Hematopoietic multipotent progenitor cell treated with erythropoietin and hydrocortisone succinate and interleukin-3 and kit ligand, for 4 days (in vitro differentiated cells): Measurements from ENCODE around the gene CDK12.
"Not testable (repeated sequence)": the region's sequence is repeated elsewhere in the genome, so short reads cannot be mapped to it uniquely, and the experiment has no call there.

Experiments
- DNase-seq: peaks from one replicate; pipeline ENCODE4 v3.0.0-alpha.2; 2015

CDK12 gene

GRCh38 chr17:39507511-39507910 is 46.2 kb downstream of the CDK12 start:
- no peak for DNase-seq

- DNase-seq: no peak
Measured at GRCh38 chr17:39508987-39509386, 47.7 kb downstream of the CDK12 start.

- no peak for DNase-seq
Measured at GRCh38 chr17:39513309-39513708, 52.0 kb downstream of the CDK12 start.

DNA sequence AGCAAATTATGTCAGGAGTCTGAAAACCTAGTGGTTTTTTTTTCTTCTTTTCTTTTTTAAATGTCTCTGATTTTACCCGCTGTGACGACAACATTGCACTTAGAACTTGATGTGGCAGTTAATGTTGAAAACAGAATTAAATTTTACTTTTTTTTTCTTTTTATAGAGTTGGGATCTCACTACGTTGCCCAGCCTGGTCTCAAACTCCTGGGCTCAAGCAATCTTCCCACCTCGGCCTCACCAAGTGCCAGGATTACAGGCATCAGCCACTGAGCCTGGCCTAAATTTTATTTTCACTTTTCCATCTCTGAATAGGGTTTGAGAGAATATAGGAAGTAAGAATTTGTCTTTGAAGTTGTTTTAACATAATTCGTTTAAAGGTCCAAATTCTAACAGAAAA is 52.6 kb downstream of the CDK12 start:
- DNase-seq: no peak

DNA sequence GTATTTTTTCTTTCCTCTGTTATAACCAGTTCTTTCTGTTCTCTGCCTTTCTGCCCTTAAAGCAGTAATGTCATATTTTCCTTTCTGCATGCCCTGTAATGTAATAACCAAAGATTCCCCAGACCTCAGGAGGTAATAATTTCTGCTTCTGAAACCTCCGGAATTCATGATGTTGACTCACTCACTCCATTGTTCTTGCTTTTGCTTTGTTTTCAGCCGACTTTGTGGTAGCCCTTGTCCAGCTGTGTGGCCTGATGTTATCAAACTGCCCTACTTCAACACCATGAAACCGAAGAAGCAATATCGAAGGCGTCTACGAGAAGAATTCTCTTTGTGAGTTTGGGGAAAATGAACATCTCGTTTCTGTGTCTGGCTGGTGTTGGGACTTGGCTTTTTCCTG is 55.9 kb downstream of the CDK12 start:
- DNase-seq: no peak

DNA sequence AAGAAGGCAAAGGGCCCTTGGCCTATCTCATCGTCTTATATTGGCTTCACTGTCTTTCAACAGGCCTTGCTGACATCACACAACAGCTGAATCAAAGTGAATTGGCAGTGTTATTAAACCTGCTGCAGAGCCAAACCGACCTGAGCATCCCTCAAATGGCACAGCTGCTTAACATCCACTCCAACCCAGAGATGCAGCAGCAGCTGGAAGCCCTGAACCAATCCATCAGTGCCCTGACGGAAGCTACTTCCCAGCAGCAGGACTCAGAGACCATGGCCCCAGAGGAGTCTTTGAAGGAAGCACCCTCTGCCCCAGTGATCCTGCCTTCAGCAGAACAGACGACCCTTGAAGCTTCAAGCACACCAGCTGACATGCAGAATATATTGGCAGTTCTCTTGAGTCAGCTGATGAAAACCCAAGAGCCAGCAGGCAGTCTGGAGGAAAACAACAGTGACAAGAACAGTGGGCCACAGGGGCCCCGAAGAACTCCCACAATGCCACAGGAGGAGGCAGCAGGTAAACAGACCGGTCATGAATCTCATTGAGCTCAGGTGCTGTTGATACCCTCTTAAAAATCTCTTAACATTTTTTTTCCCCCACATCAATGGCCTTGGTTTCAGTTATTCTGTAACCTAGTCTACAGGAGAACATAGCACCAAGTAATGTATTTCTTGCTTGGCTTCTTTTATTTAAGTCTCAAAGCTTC is 64.7 kb downstream of the CDK12 start:
- no peak for DNase-seq

DNA sequence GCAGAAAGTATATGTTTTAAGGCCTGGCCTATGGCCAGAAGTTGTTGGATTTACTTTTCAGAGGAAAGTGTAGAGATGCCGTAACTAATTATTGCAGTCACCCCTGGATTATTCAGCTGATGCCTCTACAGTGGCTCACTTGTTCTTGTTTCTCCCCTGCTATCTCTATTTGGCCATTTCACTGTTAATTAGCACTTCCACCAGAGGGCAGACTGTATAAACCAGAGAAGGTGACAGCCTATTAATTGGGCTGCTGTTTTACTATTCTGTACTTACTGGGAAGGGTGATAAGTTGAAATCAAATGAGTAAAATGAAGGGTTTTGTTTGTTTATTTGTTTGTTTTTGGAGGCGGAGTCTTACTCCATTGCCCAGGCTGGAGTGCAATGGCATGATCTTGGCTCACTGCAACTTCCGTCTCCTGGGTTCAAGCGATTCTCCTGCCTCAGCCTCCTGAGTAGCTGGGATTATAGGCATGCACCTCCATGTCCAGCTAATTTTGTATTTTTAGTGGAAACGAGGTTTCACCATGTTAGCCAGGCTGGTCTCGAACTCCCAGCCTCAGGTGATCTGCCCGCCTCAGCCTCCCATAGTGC is 66.0 kb downstream of the CDK12 start:
- peak; percentile 84 for DNase-seq

DNA sequence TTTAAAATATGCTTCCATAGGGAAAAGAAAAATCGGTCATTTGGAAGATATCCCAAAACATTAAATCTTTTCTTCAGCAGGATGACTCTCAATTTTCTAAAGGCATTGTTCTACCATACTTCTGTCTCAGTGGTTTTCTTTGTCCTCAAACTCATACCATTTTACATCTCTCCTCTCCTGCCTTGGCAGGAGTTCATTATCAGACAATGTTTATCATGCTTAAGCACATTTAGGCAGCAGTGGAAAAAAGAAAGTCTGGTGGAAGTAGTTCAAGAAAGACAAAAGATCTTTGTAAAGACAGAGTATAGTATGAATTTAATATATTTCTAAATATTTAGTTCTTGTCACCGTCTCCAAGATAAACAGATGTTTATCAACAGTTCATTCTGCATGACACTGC is 68.2 kb downstream of the CDK12 start:
- peak; percentile 90 for DNase-seq

GRCh38 chr17:39530513-39530912 is 69.2 kb downstream of the CDK12 start:
- DNase-seq: no peak

- no peak for DNase-seq
Measured at GRCh38 chr17:39531252-39531651, 70.0 kb downstream of the CDK12 start.

DNA sequence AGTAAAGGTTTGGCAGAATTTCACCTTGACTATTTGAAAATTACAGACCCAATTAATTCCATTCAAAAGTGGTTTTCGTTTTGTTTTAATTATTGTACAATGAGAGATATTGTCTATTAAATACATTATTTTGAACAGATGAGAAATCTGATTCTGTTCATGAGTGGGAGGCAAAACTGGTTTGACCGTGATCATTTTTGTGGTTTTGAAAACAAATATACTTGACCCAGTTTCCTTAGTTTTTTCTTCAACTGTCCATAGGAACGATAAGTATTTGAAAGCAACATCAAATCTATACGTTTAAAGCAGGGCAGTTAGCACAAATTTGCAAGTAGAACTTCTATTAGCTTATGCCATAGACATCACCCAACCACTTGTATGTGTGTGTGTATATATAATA is 72.6 kb downstream of the CDK12 start:
- DNase-seq: no peak

DNA sequence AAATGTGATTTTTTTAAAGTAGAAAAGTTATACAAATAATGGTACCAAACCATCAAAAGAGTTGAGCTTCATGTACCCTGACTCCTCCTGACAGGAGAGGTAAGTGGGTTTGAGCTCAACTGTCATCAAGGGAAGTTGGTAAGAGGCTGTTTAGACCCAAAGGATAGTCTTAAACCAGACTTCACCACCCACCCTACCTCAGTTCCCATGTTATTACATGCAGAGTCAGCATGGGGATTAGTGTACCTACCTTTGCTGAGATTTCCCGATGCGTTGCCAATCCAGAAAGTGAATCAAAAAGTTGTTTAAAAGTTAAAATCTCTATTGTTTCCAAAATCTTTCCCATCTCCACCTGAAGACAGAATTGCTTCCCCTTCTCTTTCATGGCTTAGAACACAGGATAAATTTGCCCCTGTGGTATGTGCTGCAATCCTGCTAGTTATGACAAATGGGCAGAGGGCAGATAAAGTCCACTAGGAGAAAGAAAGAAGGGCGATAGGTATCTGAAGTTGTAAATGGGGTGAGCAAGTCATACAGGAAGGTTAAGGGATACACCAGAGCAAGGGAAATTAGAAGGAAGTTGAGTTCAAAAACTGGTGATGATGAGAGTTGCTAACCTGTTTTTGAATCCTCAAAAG is 73.6 kb downstream of the CDK12 start:
- DNase-seq: no peak

- DNase-seq: peak; percentile 69
Measured at GRCh38 chr17:39536468-39536867, 75.2 kb downstream of the CDK12 start.

DNA sequence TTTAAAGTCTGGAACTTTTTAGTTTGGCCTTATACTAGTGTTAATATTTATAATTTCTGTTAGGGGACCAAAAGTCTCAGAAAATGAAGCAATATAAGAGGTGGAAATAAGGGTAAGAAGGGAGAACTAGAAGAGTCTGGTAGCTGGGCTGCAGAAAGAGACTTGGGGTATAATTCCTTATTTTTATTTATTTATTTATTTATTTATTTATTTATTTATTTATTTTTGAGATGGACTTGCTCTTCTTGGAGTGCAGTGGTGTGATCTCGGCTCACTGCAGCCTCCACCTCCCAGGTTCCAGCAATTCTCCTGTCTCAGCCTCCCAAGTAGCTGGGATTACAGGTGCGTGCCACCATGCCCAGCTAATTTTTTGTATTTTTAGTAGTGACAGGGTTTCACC is 76.1 kb downstream of the CDK12 start:
- DNase-seq: not testable (repeated sequence)

GRCh38 chr17:39538866-39539265 is 77.6 kb downstream of the CDK12 start:
- DNase-seq: peak; percentile 88

DNA sequence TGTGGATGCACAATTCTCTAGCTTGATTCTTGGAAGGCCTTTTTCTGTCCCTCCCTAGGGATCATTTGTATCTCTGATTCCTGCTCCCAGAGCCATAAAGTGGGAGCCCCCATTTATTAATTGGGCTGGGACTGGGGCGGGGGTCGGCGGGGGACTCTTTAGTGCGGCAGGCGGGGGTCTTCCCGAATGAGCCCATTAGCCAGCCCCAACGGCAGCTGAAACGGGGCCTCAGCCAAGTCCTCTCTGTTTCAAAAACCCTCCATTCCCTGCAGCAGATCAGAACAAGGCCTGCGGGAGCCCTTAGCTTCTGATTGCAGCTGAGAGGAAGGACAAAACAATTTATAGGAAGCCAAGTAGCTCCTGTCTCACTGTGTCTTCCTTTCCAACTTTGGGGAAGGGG is 79.3 kb downstream of the CDK12 start:
- DNase-seq: no peak

- DNase-seq: no peak
Measured at GRCh38 chr17:39541652-39542051, 80.4 kb downstream of the CDK12 start.

DNA sequence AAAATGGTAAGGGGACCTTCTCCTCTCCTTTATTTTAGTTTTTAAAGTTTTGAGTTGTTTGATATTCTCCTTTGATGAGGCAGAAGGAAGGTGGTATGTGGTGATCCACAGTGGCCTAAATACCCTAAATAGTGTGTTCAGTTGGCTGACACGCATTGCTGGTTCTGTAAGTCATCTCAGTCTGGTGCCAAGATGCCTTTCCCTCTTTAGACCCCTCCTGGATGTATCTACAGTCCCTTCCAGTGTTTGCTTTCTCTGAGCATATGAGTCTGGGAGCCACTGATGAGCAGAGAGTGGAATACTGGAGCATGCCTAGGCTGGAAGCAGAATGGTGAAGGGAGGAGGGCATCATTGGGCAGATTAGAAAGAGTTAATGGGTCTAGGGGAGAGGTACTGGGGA is 81.9 kb downstream of the CDK12 start:
- no peak for DNase-seq

DNA sequence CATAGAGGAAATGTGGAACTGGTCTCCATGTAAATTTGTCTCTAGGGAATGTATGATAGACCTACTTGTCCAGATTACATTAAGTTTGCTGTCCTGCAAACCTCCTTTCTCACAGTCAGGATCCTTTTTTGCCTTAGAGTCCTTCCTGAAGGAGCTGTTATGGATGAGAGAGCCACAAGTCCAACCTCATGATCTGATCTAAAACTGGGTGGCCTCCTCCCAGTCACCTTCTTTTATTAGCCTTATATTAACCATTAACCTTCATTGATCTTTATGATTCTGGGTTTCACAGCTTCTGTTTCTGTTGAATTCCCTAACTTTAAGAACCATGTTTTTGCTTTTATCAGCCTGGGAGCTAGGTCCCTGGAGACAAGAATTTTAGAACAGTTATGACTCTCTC is 82.4 kb downstream of the CDK12 start:
- no peak for DNase-seq

DNA sequence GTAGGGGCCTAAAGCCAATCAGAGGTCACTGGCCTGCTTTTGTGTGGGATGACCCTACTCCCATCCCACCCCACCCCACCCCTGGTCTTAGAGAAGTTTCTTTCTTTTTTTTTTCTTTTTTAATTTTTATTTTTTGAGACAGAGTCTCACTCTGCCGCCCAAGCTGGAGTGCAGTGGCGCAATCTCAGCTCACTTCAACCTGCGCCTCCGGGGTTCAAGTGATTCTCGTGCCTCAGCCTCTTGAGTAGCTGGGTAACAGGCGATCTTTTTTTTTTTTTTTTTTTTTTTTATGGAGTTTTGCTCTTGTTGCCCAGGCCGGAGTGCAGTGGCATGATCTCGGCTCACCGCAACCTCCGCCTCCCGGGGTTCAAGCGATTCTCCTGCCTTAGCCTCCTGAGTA is 83.1 kb downstream of the CDK12 start:
- not testable (repeated sequence) for DNase-seq

DNA sequence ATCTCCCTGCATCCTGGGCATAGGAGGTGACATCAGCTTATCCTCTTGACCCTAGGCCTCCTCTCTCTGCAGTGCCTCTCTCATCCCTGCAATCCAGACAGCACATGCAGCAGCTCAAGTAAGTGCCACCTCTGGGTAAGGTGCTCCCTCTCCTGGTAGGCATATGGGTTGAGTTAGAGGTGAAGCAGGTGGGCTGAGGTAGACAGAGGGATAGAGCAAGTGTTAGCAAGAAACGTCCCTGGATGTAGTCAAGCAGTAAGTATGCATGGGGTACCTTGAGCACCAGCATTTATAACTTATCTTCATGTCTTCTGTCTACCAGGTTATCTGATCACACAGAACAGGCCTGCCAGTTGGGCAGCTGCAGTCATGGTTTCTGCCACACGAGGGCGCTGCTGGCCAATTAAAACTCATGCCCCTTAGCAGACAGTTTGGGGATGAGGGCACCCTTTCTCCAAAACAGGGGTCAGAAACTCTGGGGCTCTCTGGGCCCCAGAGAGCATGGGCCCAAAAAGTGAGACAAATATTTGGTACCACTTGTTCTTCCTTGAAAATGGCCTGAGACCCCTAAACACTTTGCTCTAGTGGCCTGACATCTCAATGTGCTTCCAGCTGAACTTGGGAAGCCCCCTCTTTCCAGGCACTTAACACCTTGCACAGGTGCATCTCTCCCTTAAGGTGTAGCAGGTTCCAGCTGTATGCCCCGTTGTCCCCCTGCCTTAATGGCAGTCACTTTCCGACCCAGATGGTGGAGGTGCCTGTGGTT is 86.6 kb downstream of the CDK12 start:
- peak; percentile 81 for DNase-seq

DNA sequence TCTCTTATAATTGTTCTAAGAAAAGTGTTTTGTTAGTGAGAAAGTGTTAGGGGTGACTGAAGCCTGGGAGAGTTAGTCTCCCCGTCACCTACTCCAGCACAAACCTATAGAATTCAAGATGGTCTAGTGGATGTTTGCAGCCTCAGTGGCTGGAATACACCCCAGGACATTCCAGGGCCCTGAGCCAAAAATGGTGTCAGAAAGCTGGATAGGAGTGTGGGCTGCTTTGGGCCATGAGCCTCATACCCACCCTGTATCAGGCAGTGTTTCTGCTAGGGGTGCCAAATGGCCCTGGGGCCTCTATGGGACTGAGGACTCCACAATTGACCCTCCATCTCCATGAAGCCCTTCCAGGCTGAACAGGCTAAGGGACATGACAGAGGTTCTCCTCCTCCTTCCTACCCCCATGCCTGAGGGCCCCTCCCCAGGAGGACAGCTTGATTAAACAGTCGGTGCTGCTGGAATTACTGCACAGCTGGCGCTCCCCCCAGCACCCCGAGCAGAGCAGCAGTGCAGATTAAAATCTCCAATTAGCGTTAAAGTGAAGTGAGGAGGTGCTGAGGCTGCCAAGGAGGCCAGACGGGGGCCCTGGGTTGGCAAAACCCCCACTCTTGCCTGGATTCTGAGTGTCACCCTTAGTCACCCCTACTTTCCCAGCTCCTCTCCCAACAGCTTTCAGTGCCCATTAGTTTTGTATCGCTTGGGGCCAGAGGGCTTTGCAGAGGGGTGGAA is 87.4 kb downstream of the CDK12 start:
- DNase-seq: no peak
